ENCODE results near the gene LHFPL2.

DNA sequence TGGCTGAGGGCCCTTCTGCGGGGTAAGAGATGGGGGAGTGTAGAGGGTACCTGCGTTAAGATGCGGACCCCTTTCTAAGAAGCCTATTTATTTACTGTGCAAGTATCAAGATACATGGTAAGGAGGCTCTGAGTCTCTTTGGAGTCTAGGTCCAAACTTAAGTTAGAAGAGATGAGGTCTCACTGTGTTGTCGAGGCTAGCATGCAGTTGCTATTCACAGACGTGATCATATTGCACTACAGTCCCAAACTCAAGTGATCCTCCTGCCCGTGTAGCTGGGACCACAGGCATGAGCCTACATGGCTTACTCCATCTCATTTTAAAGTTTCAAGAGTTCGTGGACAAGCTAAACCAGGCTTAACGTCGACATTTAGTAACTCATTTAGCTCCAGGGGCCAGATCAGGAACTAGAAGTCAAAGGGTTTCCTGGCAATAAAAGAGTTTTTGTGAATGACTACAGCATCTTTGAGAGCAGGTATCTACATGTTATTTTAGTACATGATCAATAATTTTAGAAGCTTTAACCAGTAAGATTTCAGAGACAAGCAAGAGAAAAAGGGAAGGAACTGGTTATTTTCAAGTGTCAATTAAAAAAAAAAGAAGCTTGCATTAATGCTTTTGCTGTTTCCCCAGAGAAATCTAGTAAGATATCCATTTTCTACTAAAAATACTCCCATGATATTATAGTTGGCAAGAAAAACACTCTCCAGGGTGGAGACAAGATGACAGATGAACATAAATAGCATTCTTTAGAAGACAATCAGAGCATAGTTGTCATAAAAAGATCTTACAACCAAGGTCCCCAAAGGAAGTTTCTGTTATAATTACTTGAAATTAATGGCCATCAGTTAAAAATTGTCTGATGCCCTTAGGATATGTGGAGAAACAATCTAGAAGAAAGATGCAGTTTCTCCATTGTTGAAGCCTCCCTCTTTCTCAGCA is 146.9 kb downstream of the LHFPL2 start:
- TF ChIP-seq, protein P1, sequence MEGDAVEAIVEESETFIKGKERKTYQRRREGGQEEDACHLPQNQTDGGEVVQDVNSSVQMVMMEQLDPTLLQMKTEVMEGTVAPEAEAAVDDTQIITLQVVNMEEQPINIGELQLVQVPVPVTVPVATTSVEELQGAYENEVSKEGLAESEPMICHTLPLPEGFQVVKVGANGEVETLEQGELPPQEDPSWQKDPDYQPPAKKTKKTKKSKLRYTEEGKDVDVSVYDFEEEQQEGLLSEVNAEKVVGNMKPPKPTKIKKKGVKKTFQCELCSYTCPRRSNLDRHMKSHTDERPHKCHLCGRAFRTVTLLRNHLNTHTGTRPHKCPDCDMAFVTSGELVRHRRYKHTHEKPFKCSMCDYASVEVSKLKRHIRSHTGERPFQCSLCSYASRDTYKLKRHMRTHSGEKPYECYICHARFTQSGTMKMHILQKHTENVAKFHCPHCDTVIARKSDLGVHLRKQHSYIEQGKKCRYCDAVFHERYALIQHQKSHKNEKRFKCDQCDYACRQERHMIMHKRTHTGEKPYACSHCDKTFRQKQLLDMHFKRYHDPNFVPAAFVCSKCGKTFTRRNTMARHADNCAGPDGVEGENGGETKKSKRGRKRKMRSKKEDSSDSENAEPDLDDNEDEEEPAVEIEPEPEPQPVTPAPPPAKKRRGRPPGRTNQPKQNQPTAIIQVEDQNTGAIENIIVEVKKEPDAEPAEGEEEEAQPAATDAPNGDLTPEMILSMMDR (IDR thresholded peaks at IDR 0.05; ENCODE audit: insufficient read depth, low read length), result no peak
- TF ChIP-seq POLR2AphosphoS5 (IDR thresholded peaks at IDR 0.05; ENCODE audit: low read depth), result no peak
- no peak for TF ChIP-seq SPI1 (IDR thresholded peaks at IDR 0.05; ENCODE audit: borderline replicate concordance, low read depth)
- TF ChIP-seq, protein P2, sequence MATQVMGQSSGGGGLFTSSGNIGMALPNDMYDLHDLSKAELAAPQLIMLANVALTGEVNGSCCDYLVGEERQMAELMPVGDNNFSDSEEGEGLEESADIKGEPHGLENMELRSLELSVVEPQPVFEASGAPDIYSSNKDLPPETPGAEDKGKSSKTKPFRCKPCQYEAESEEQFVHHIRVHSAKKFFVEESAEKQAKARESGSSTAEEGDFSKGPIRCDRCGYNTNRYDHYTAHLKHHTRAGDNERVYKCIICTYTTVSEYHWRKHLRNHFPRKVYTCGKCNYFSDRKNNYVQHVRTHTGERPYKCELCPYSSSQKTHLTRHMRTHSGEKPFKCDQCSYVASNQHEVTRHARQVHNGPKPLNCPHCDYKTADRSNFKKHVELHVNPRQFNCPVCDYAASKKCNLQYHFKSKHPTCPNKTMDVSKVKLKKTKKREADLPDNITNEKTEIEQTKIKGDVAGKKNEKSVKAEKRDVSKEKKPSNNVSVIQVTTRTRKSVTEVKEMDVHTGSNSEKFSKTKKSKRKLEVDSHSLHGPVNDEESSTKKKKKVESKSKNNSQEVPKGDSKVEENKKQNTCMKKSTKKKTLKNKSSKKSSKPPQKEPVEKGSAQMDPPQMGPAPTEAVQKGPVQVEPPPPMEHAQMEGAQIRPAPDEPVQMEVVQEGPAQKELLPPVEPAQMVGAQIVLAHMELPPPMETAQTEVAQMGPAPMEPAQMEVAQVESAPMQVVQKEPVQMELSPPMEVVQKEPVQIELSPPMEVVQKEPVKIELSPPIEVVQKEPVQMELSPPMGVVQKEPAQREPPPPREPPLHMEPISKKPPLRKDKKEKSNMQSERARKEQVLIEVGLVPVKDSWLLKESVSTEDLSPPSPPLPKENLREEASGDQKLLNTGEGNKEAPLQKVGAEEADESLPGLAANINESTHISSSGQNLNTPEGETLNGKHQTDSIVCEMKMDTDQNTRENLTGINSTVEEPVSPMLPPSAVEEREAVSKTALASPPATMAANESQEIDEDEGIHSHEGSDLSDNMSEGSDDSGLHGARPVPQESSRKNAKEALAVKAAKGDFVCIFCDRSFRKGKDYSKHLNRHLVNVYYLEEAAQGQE (IDR thresholded peaks at IDR 0.05; ENCODE audit: insufficient replicate concordance, low read depth), result no peak
